Measurements from ENCODE around the gene MLF1.

The MLF1 gene

GRCh38 chr3:158642474-158643210, 71.6 kb downstream of the MLF1 start:
- no peak overlapping the region for H3K4me3 ChIP-seq (ENCODE audit: control insufficient read depth, low read depth, low read length)
- TF ChIP-seq CTCF (IDR thresholded peaks at IDR 0.05; ENCODE audit: control insufficient read depth, insufficient read depth, low read depth, low read length, missing control alignments), result no peak
- DNase-seq (ENCODE audit: low read depth), result no peak

- peak; percentile 94 for TF ChIP-seq CTCF (IDR thresholded peaks at IDR 0.05; ENCODE audit: control insufficient read depth, insufficient read depth, low read depth, low read length, missing control alignments)
- peak within 1 kb of the TSS; percentile 98 for H3K4me3 ChIP-seq (ENCODE audit: control insufficient read depth, low read depth, low read length)
- peak; percentile 79 for DNase-seq (ENCODE audit: low read depth)
These were observed 73.4 kb downstream of the MLF1 start, which contains the start of gene GFM1 for GRCh38 chr3:158644345-158644908. Gene GFM1, plus strand, starts transcription at chr3:158644527. Its CDS starts 108 bp downstream, at chr3:158644635.

DNA sequence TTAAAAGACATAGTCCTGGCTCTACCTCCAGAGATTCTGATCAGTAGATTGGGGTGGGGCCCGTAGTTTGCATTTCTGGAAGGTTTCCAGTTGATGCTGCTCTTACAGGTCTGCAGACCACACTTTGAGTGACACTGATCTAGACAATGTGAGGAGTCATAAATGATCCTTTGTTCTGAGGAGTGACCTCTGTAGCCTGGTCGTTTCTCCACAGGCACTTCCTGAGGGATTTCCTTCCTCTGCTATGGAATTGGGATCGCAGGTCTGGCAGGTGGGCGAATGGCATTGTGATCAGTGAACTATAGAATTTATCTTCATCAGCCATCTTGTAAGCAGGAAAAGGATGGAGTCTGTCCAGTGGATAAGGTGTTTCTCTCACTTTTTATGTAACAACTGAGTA, 78.8 kb downstream of the MLF1 start:
- no peak for TF ChIP-seq CTCF (IDR thresholded peaks at IDR 0.05; ENCODE audit: control insufficient read depth, insufficient read depth, low read depth, low read length, missing control alignments)
- no peak overlapping the region for H3K4me3 ChIP-seq (ENCODE audit: control insufficient read depth, low read depth, low read length)
- DNase-seq (ENCODE audit: low read depth), result no peak

GRCh38 chr3:158651192-158651591, 80.2 kb downstream of the MLF1 start:
- DNase-seq (ENCODE audit: low read depth), result no peak
- H3K4me3 ChIP-seq (ENCODE audit: control insufficient read depth, low read depth, low read length), result no peak overlapping the region
- TF ChIP-seq CTCF (IDR thresholded peaks at IDR 0.05; ENCODE audit: control insufficient read depth, insufficient read depth, low read depth, low read length, missing control alignments), result no peak

GRCh38 chr3:158652463-158652862, 81.5 kb downstream of the MLF1 start:
- DNase-seq (ENCODE audit: low read depth), result no peak
- TF ChIP-seq CTCF (IDR thresholded peaks at IDR 0.05; ENCODE audit: control insufficient read depth, insufficient read depth, low read depth, low read length, missing control alignments), result no peak
- H3K4me3 ChIP-seq (ENCODE audit: control insufficient read depth, low read depth, low read length), result no peak overlapping the region
